Measurements from ENCODE around the gene TBRG1.

DNA sequence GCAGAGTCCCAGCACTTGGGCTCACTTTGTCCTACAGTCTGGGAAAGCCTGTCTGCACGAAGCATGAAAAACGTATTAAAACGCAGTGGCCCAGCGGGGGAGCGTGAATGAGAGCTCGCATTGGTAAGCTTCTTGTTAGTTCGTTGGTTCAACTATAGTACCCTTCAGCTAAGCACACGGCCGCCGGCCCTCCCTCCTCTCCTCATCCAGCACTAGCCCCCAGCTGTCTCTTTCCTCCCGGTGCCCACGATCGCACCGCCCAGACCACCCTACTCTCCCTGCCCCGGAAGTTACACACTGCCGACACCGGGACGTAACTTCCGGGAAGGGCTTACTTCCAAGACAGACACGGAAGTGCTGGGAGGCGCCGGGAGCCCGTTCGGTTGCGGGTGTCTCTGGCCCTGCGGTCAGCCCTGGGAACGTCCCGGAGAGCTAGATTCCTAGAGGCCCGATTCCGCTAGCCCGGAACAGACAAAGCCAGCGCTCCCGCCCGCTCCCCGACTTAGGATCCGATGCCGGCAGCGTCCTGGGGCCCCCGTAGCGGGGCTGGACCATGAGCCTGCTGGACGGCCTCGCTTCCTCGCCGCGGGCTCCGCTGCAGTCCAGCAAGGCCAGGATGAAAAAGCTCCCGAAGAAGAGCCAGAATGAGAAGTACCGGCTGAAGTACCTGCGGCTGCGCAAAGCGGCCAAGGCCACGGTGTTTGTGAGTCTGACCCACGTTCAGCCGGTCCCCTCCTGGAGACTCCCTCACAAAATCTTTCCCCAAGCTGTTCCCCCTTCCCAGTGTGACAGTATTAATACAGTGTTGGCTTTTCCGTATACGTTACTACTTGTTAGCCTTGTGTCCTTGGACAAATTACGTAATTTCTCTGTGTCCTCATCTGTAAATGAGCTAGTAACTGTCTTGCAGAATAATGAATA is at the start of gene TBRG1:
- TF ChIP-seq, protein P1, sequence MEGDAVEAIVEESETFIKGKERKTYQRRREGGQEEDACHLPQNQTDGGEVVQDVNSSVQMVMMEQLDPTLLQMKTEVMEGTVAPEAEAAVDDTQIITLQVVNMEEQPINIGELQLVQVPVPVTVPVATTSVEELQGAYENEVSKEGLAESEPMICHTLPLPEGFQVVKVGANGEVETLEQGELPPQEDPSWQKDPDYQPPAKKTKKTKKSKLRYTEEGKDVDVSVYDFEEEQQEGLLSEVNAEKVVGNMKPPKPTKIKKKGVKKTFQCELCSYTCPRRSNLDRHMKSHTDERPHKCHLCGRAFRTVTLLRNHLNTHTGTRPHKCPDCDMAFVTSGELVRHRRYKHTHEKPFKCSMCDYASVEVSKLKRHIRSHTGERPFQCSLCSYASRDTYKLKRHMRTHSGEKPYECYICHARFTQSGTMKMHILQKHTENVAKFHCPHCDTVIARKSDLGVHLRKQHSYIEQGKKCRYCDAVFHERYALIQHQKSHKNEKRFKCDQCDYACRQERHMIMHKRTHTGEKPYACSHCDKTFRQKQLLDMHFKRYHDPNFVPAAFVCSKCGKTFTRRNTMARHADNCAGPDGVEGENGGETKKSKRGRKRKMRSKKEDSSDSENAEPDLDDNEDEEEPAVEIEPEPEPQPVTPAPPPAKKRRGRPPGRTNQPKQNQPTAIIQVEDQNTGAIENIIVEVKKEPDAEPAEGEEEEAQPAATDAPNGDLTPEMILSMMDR (IDR thresholded peaks at IDR 0.05): peak in 1 of 4 experiments; percentile 2
- TF ChIP-seq POLR2A (IDR thresholded peaks at IDR 0.05): peak; percentile 77 to 82

Measured in uterus (tissue), 2 donors.